HFFc6 (cell line): Measurements from ENCODE around the gene DESI1. TPM values are rescaled to one million over a fixed set of nuclear protein-coding genes. Genes with fewer than 3 reads are reported as not detected.
A peak's percentile ranks its signal among the peaks of the same experiment; 100 is the strongest.

ENCODE experiments used
- DNase-seq: peaks from one replicate; pipeline ENCODE4 v3.0.0-alpha.2; 2018
- H3K27ac Mint-ChIP-seq: 2 replicates; pipeline ENCODE4 v1.8.0; 2020; ENCODE audit warnings: mild to moderate bottlenecking, mixed read lengths
- H3K27me3 Mint-ChIP-seq: 2 replicates; pipeline ENCODE4 v1.8.0; 2021; ENCODE audit warnings: mild to moderate bottlenecking, moderate library complexity, mixed read lengths; ENCODE audit not compliant: insufficient read depth
- H3K36me3 Mint-ChIP-seq: 2 replicates; pipeline ENCODE4 v1.8.0; 2021; ENCODE audit warnings: low read depth, mixed read lengths
- H3K4me1 Mint-ChIP-seq: 2 replicates; pipeline ENCODE4 v1.8.0; 2020; ENCODE audit warnings: low read depth, mixed read lengths
- H3K4me3 Mint-ChIP-seq: 2 replicates; pipeline ENCODE4 v1.8.0; 2020; ENCODE audit warnings: mild to moderate bottlenecking, moderate library complexity, mixed read lengths
- H3K9me3 Mint-ChIP-seq: 2 replicates; pipeline ENCODE4 v1.8.0; 2020; ENCODE audit warnings: mild to moderate bottlenecking, mixed read lengths
- CTCF ChIP-seq: fragments of 200-600 bp; sonication (generic); IDR thresholded peaks from 2 replicates; pipeline ENCODE4 v1.5.0; 2021; ENCODE audit warnings: antibody characterized with exemption, mild to moderate bottlenecking
- total RNA-seq, 6 experiments: library from RNA; stranded (reverse); fragmentation: NEBNext Ultra II Directional; extraction: Animal tissue kit (Norgen Biotek cat#: 25700); gene quantifications; 2 replicates in 1 of 6; 3 replicates in 5 of 6; pipeline ENCODE4 v1.2.3, GENCODE V29; 2021

Gene DESI1
- total RNA-seq, 6 experiments from 2014 or later = 41.4 to 53.3 (median 46.1) TPM

- peak overlapping the region; percentile 94 for H3K4me3 Mint-ChIP-seq
- H3K27me3 Mint-ChIP-seq = no peaks in the 10 kb centered on the region
- H3K4me1 Mint-ChIP-seq = peaks cover 39% of the 10 kb centered on the region
- no peaks in the 10 kb centered on the region for H3K9me3 Mint-ChIP-seq
- H3K36me3 Mint-ChIP-seq = peaks cover 14% of the 10 kb centered on the region
- DNase-seq = no peak
- no peak; the same call in 1 of the 2 replicates for TF ChIP-seq CTCF
- H3K27ac Mint-ChIP-seq = peak overlapping the region; percentile 98
These were observed 759 bp downstream of the DESI1 start for GRCh38 chr22:41619979-41620588.

GRCh38 chr22:41613456-41613855, 7.4 kb downstream of the DESI1 start:
- Mint-ChIP-seq H3K36me3 (no peaks in the 10 kb centered on the region), H3K4me1 (peaks cover 22% of the 10 kb centered on the region), H3K27me3 (no peaks in the 10 kb centered on the region), H3K9me3 (no peaks in the 10 kb centered on the region), H3K4me3 (no peak overlapping the region), H3K27ac (no peak overlapping the region)
- DNase-seq = no peak
- no peak for TF ChIP-seq CTCF

GRCh38 chr22:41612603-41613306, 8.1 kb downstream of the DESI1 start:
- Mint-ChIP-seq H3K9me3 (no peaks in the 10 kb centered on the region), H3K4me3 (no peak overlapping the region), H3K36me3 (no peaks in the 10 kb centered on the region), H3K27ac (no peak overlapping the region), H3K4me1 (peaks cover 20% of the 10 kb centered on the region), H3K27me3 (peaks cover 1% of the 10 kb centered on the region; the same call in 1 of the 2 replicates)
- TF ChIP-seq CTCF = no peak
- DNase-seq = no peak

- no peak for DNase-seq
- H3K27ac Mint-ChIP-seq = no peak overlapping the region
- H3K9me3 Mint-ChIP-seq = no peaks in the 10 kb centered on the region
- peaks cover 16% of the 10 kb centered on the region for H3K36me3 Mint-ChIP-seq
- no peak for TF ChIP-seq CTCF
- peaks cover 1% of the 10 kb centered on the region for H3K4me1 Mint-ChIP-seq
- H3K27me3 Mint-ChIP-seq = peaks cover 1% of the 10 kb centered on the region; the same call in 1 of the 2 replicates
- no peak overlapping the region for H3K4me3 Mint-ChIP-seq
These were observed 12.5 kb downstream of the DESI1 start for GRCh38 chr22:41608386-41608785.

- no peak overlapping the region for H3K27ac Mint-ChIP-seq
- no peak overlapping the region for H3K4me3 Mint-ChIP-seq
These were observed 16.9 kb downstream of the DESI1 start for GRCh38 chr22:41603873-41604332.

More at GRCh38 chr22:41603873-41604332, 16.9 kb downstream of the DESI1 start:
- H3K9me3 Mint-ChIP-seq = no peaks in the 10 kb centered on the region
- peaks cover 5% of the 10 kb centered on the region for H3K4me1 Mint-ChIP-seq
- peaks cover 30% of the 10 kb centered on the region for H3K36me3 Mint-ChIP-seq
- no peak for TF ChIP-seq CTCF
- no peak for DNase-seq
- H3K27me3 Mint-ChIP-seq = peaks cover 1% of the 10 kb centered on the region; the same call in 1 of the 2 replicates
